ENCODE results near the gene LCAT. TPM values are rescaled to one million over a fixed set of nuclear protein-coding genes. Genes with fewer than 3 reads are reported as not detected.

LCAT gene
- total RNA-seq, 1 donor from 2014 or later = 33.8 TPM

GRCh38 chr16:67989322-67990017 lies 45.5 kb upstream of the LCAT start:
- ATAC-seq (no peak), DNase-seq (no peak)
- no peak overlapping the region for H3K27ac ChIP-seq
- no peak overlapping the region for H3K4me3 ChIP-seq
- TF ChIP-seq, protein P1, sequence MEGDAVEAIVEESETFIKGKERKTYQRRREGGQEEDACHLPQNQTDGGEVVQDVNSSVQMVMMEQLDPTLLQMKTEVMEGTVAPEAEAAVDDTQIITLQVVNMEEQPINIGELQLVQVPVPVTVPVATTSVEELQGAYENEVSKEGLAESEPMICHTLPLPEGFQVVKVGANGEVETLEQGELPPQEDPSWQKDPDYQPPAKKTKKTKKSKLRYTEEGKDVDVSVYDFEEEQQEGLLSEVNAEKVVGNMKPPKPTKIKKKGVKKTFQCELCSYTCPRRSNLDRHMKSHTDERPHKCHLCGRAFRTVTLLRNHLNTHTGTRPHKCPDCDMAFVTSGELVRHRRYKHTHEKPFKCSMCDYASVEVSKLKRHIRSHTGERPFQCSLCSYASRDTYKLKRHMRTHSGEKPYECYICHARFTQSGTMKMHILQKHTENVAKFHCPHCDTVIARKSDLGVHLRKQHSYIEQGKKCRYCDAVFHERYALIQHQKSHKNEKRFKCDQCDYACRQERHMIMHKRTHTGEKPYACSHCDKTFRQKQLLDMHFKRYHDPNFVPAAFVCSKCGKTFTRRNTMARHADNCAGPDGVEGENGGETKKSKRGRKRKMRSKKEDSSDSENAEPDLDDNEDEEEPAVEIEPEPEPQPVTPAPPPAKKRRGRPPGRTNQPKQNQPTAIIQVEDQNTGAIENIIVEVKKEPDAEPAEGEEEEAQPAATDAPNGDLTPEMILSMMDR (IDR thresholded peaks at IDR 0.05) = no peak
- H3K36me3 ChIP-seq = no peaks in the 10 kb centered on the region
- no peaks in the 10 kb centered on the region for H3K9me3 ChIP-seq
- H3K27me3 ChIP-seq (ENCODE audit: low read depth) = no peaks in the 10 kb centered on the region
- H3K4me1 ChIP-seq = peaks cover 42% of the 10 kb centered on the region
- intact Hi-C loops (cut with DNase I) = no loop called here

DNA sequence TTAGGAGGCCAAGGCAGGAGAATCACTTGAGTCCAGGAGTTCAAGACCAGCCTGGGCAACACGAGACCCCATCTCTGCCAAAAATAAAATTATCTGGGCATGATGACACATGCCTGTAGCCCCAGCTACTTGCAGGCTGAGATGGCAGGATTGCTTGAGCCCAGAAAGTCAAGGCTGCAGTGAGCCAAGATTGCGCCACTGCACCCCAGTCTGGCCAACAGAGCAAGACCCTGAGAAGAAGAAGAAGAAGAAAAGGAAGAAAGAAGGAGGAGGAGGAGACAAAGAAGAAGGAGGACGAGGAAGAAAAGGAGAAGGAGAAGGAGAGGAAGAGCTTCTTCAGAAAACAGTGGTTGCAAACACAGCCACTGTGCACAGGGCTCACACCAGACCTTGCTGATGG lies 44.8 kb upstream of the LCAT start:
- DNase-seq = no peak

DNA sequence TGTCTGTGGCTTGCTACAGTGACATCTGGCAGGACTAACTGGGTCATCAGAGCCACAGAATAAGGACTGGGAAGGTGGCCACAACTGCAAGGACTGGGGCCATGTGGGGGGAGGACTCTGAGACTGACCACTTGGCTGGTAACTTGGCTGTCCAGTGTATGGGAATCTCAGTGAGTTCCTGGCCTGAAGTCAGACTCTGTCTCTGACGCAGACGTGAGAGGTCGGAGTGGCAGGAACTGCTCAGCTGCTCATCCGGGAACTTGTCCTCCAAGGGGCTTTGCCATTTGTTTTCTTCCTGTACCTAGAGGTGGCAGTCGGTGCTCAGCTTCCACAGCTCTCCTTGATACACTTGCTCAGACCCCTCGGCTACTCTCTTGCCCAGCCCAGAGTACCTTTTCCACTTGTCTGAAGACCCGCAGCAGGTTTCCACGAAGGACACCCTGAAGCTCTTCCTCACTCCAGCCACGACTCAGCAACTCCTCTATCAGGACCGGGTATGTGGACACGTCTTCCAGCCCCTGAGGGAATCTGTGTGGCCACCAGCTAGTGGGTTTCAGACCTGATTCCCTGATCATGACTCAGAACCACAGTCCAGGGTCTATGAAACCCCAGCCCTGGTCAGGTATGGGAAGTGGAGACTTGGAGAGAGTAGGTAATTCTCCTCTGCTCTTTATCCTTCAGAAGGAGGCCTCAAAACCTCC lies 43.7 kb upstream of the LCAT start:
- H3K27me3 ChIP-seq (ENCODE audit: low read depth) = no peaks in the 10 kb centered on the region
- intact Hi-C loops (cut with DNase I) = no loop called here
- no peak for ATAC-seq
- TF ChIP-seq, protein P1 (IDR thresholded peaks at IDR 0.05) = no peak
- H3K4me3 ChIP-seq = no peak overlapping the region
- DNase-seq = no peak
- peaks cover 39% of the 10 kb centered on the region for H3K4me1 ChIP-seq
- H3K27ac ChIP-seq = peak overlapping the region; percentile 60
- no peaks in the 10 kb centered on the region for H3K9me3 ChIP-seq
- H3K36me3 ChIP-seq = no peaks in the 10 kb centered on the region

More for the DNA sequence above, 44.8 kb upstream of the LCAT start:
- no peak overlapping the region for H3K4me3 ChIP-seq
- H3K27me3 ChIP-seq (ENCODE audit: low read depth) = no peaks in the 10 kb centered on the region
- H3K4me1 ChIP-seq = peaks cover 46% of the 10 kb centered on the region
- intact Hi-C loops (cut with DNase I) = no loop called here
- TF ChIP-seq, protein P1 (IDR thresholded peaks at IDR 0.05) = no peak
- H3K36me3 ChIP-seq = no peaks in the 10 kb centered on the region
- H3K9me3 ChIP-seq = no peaks in the 10 kb centered on the region
- no peak overlapping the region for H3K27ac ChIP-seq
- ATAC-seq = no peak

GRCh38 chr16:67986949-67987348 lies 43.0 kb upstream of the LCAT start:
- Histone ChIP-seq H3K4me1 (peaks cover 37% of the 10 kb centered on the region), H3K27ac (peak overlapping the region; percentile 60), H3K4me3 (no peak overlapping the region)

DNA sequence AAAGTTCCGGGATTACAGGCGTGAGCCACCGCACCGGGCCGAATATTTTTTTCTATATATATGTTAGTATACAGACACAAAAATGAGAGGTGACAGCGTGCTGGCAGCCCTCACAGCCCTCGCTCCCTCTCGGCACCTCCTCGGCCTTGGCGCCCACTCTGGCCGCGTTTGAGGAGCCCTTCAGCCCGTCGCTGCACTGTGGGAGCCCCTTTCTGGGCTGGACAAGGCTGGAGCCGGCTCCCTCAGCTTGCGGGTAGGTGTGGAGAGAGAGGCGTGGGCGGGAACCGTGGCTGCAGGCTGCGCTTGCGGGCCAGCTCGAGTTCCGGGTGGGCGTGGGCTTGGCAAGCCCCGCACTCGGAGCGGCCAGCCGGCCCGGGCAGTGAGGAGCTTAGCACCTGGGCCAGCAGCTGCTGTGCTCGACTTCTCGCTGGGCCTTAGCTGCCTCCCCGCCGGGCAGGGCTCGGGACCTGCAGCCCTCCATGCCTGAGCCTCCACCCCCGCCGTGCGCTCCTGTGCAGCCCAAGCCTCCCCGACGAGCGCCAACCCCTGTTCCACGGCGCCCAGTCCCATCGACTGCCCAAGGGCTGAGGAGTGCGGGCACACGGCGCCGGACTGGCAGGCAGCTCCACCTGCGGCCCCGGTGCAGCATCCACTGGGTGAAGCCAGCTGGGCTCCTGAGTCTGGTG lies 38.2 kb upstream of the LCAT start:
- H3K9me3 ChIP-seq = no peaks in the 10 kb centered on the region
- H3K36me3 ChIP-seq = no peaks in the 10 kb centered on the region
- H3K4me3 ChIP-seq = no peak overlapping the region
- peaks cover 6% of the 10 kb centered on the region for H3K27me3 ChIP-seq (ENCODE audit: low read depth)
- ATAC-seq = no peak
- no peak for DNase-seq
- TF ChIP-seq, protein P1 (IDR thresholded peaks at IDR 0.05) = no peak
- H3K27ac ChIP-seq = no peak overlapping the region
- intact Hi-C loops (cut with DNase I) = no loop called here
- H3K4me1 ChIP-seq = peaks cover 31% of the 10 kb centered on the region

More at GRCh38 chr16:67986949-67987348, 43.0 kb upstream of the LCAT start:
- Histone ChIP-seq H3K27me3 (ENCODE audit: low read depth) (no peaks in the 10 kb centered on the region), H3K36me3 (no peaks in the 10 kb centered on the region), H3K9me3 (no peaks in the 10 kb centered on the region)
- ATAC-seq = no peak
- intact Hi-C loops (cut with DNase I) = no loop called here
- no peak for DNase-seq
- TF ChIP-seq, protein P1 (IDR thresholded peaks at IDR 0.05) = no peak
